CD4-positive, alpha-beta T cell treated with Interleukin-2 at 100 ng/mL for 4 hours (primary cell): ENCODE data around the gene CBFA2T3.

Experiments used
- DNase-seq: peaks from one replicate; pipeline ENCODE4 v3.0.0-alpha.2; 2020; ENCODE audit warnings: low spot score

The CBFA2T3 gene

GRCh38 chr16:88856828-88857727, 119.9 kb downstream of the CBFA2T3 start, which contains the start of the genes GALNS and TRAPPC2L:
Gene GALNS (minus strand): TSS chr16:88856947. CDS start chr16:88856877, 70 bp downstream.
Gene TRAPPC2L (plus strand): TSS chr16:88857127. CDS start chr16:88857151, 24 bp downstream.
- DNase-seq: peak; percentile 97

GRCh38 chr16:88856122-88856827, 120.7 kb downstream of the CBFA2T3 start:
- no peak for DNase-seq

GRCh38 chr16:88855736-88856121, 121.3 kb downstream of the CBFA2T3 start:
- DNase-seq: no peak

GRCh38 chr16:88855176-88855575, 121.8 kb downstream of the CBFA2T3 start:
- DNase-seq: no peak

- peak; percentile 7 for DNase-seq
These were observed 122.5 kb downstream of the CBFA2T3 start for GRCh38 chr16:88854306-88855111.

GRCh38 chr16:88853325-88853941, 123.6 kb downstream of the CBFA2T3 start:
- DNase-seq: no peak

GRCh38 chr16:88851616-88852015, 125.4 kb downstream of the CBFA2T3 start:
- DNase-seq: no peak

- no peak for DNase-seq
These were observed 126.3 kb downstream of the CBFA2T3 start for GRCh38 chr16:88850531-88851199.

- DNase-seq: no peak
These were observed 128.4 kb downstream of the CBFA2T3 start for GRCh38 chr16:88848557-88848956.

- no peak for DNase-seq
These were observed 129.4 kb downstream of the CBFA2T3 start for GRCh38 chr16:88847654-88848053.

- DNase-seq: no peak
These were observed 130.9 kb downstream of the CBFA2T3 start for GRCh38 chr16:88846088-88846487.

- DNase-seq: no peak
These were observed 132.5 kb downstream of the CBFA2T3 start for GRCh38 chr16:88844419-88845036.

- DNase-seq: no peak
These were observed 133.8 kb downstream of the CBFA2T3 start for GRCh38 chr16:88843256-88843655.

GRCh38 chr16:88842806-88843205, 134.2 kb downstream of the CBFA2T3 start:
- DNase-seq: no peak

GRCh38 chr16:88842308-88842756, 134.7 kb downstream of the CBFA2T3 start:
- DNase-seq: no peak

- DNase-seq: no peak
These were observed 135.3 kb downstream of the CBFA2T3 start for GRCh38 chr16:88841521-88842307.

GRCh38 chr16:88840600-88841215, 136.3 kb downstream of the CBFA2T3 start:
- DNase-seq: no peak

- no peak for DNase-seq
These were observed 137.0 kb downstream of the CBFA2T3 start for GRCh38 chr16:88839745-88840599.
